Heart right ventricle (tissue), 16 donors: ENCODE data around the gene MMP24. TPM values are rescaled to one million over a fixed set of nuclear protein-coding genes. Genes with fewer than 3 reads are reported as not detected.
"Not testable (repeated sequence)": the region's sequence is repeated elsewhere in the genome, so short reads cannot be mapped to it uniquely, and the experiment has no call there.

Experiments used
- ATAC-seq, 8 donors: fragments of 200-7000 bp; cut with Tn5 transposase; one replicate each; pipeline ENCODE4 v1.9.1; 2020; ENCODE audit warnings: mild to moderate bottlenecking in 8 of 8, moderate library complexity in 8 of 8, moderate number of reproducible peaks in 1 of 8
- DNase-seq, 2 donors: peaks; one replicate each; pipeline ENCODE4 v3.0.0-alpha.2; 2020
- H3K27ac ChIP-seq, 10 donors: fragments of 200-600 bp; sonication (generic) in 2 of 10; one replicate each; pipeline versions ENCODE4 v1.5.0 to v1.8.0; 2020 to 2022; ENCODE audit warnings: mild to moderate bottlenecking in 3 of 10
- H3K27me3 ChIP-seq, 7 donors: fragments of 200-600 bp; one replicate each; pipeline ENCODE4 v1.8.0; 2021 to 2022; ENCODE audit warnings: mild to moderate bottlenecking in 2 of 7
- H3K36me3 ChIP-seq, 9 donors: fragments of 200-600 bp; sonication (generic) in 1 of 9; one replicate each; pipeline versions ENCODE4 v1.5.0 to v1.8.0; 2020 to 2022; ENCODE audit warnings: mild to moderate bottlenecking in 2 of 9
- H3K4me1 ChIP-seq, 9 donors: fragments of 200-600 bp; sonication (generic) in 1 of 9; one replicate each; pipeline versions ENCODE4 v1.5.0 to v1.8.0; 2020 to 2022; ENCODE audit warnings: mild to moderate bottlenecking in 4 of 9
- H3K4me3 ChIP-seq, 10 donors: fragments of 200-600 bp; sonication (generic) in 2 of 10; one replicate each; pipeline versions ENCODE4 v1.5.0 to v1.8.0; 2020 to 2022; ENCODE audit warnings: mild to moderate bottlenecking in 7 of 10, moderate library complexity in 2 of 10
- H3K9me3 ChIP-seq, 11 donors: fragments of 200-600 bp in 10 of 11; sonication (generic) in 2 of 11; one replicate each; pipeline versions ENCODE4 v1.5.0 to v1.8.0; 2013 to 2022; ENCODE audit warnings: mild to moderate bottlenecking in 2 of 11, control low read depth in 1 of 11, moderate library complexity in 1 of 11
- CTCF ChIP-seq, 9 donors: fragments of 200-600 bp; sonication (generic) in 2 of 9; IDR thresholded peaks; one replicate each; pipeline versions ENCODE4 v1.5.0 to v1.8.0; 2021 to 2022; ENCODE audit warnings: antibody characterized with exemption in 9 of 9, mild to moderate bottlenecking in 5 of 9, moderate library complexity in 1 of 9
- WGBS, 2 donors: extraction: QIAGEN DNeasy Blood & Tissue Kit; methylation state at CpG; one replicate each; pipeline ENCODE4 v1.1.7; 2013; ENCODE audit warnings: inconsistent platforms in 1 of 2; 5-methylcytosine and 5-hydroxymethylcytosine counted together
- intact Hi-C, 10 donors: fragments of 100-400 bp; cut with DNase I; formaldehyde crosslinking; loops; one replicate each; pipeline versions ENCODE4 v1.11.1 to v1.14.2; 2022
- long read RNA-seq, 3 donors: library from polyadenylated mRNA; unstranded; transcript quantifications; one replicate each; pipeline ENCODE4 v2.0.0, GENCODE V29; 2020 to 2021
- polyA plus RNA-seq, 2 donors: library from polyadenylated mRNA; stranded (reverse); fragments of 200-250 nt; gene quantifications; one replicate each; pipeline ENCODE4 v1.2.3, GENCODE V29; 2013
- total RNA-seq, 10 donors: library from RNA; stranded (reverse); fragmentation: NEBNext Ultra II Directional in 3 of 10; extraction: Animal tissue kit (Norgen Biotek cat#: 25700) in 3 of 10; gene quantifications; one replicate each; pipeline versions ENCODE4 v1.2.1 to v1.2.4, GENCODE V29; 2021 to 2023
- donor health status: Arrhythmogenic right ventricular cardiomyopathy.
- donor health status: ischemic (EF 13 %, LVEDD 7.1; RV severe dilation, severe dysfunction).
- donor health status: healthy with polysubstance abuse.
- donor health status: DM: no; HTN: yes; CAD: no.
- donor health status: DM: no; HTN: no; CAD: no.
- donor health status: ischemic (EF 25% LVEDD 6.9; RV normal size, moderate dysfunction).
- donor health status: ischemic (EF 25% LVEDD 5.7; RV mildly dilated, moderate dysfunction).
- donor health status: healthy.
- donor health status: DM: yes; HTN: yes; CAD: no.
- donor health status: Ischemic cardiomyopathy.
- donor health status: ischemic (EF 35%, LVEDD 5.7; RV mildly dilated, moderate dysfunction).
- donor health status: nonischemic (EF 11% LVEDD 7.7; RV severe dilation, severe dysfunction).
- donor health status: DM: yes; HTN: yes; CAD: no.
- donor health status: PGD.
- donor health status: ischemic (EF 29% LVEDD 5.4; RV normal size, mild dysfunction).
- donor health status: nonischemic (EF 23%, LVEDD 6.1; RV moderate dilation, normal function).

The MMP24 gene
- total RNA-seq = 1 to 10 TPM in 1 of 10 donors, under 1 TPM in 8, not detected in 1; 0.09 to 1.2 (median 0.35) TPM
- polyA plus RNA-seq = under 1 TPM; 0.09 to 0.22 TPM
- long read RNA-seq, donor 1, partial matches to known transcripts = 0 of 17 reads
- long read RNA-seq, donor 1, other reads (novel, unspliced or antisense) = 17 of 17 reads
- long read RNA-seq, donor 2, partial matches to known transcripts = 0 of 20 reads
- long read RNA-seq, donor 2, other reads (novel, unspliced or antisense) = 20 of 20 reads
- long read RNA-seq, donor 3, partial matches to known transcripts = 0 of 12 reads
- long read RNA-seq, donor 3, other reads (novel, unspliced or antisense) = 12 of 12 reads

GRCh38 chr20:35226126-35226883 lies at the start of gene MMP24:
MMP24 (plus strand) TSS chr20:35226690; CDS start chr20:35226739, 49 bp downstream.
- WGBS, 2 donors = 2% methylated on average over 34 to 63 of the region's 70 CpGs
- H3K4me1 ChIP-seq = peaks cover 0 to 13% (median 6%) of the 10 kb centered on the region in 9 donors
- intact Hi-C loops = no loop called here
- H3K36me3 ChIP-seq = peaks cover 0 to 9% (median 0%) of the 10 kb centered on the region in 9 donors
- no peaks in the 10 kb centered on the region for H3K9me3 ChIP-seq
- peak within 1 kb of the TSS in 6 of 10 donors; percentile 8 to 36 (median 20) for H3K4me3 ChIP-seq
- no peak within 1 kb of the TSS for H3K27ac ChIP-seq
- DNase-seq (no peak), ATAC-seq (no peak)
- peaks cover 0 to 37% (median 0%) of the 10 kb centered on the region in 7 donors for H3K27me3 ChIP-seq
- TF ChIP-seq CTCF (IDR thresholded peaks at IDR 0.05) = no peak

GRCh38 chr20:35179292-35180212 lies 46.9 kb upstream of the MMP24 start:
- peaks cover 0 to under 1% (median 0%) of the 10 kb centered on the region in 9 donors for H3K4me1 ChIP-seq
- H3K9me3 ChIP-seq = no peaks in the 10 kb centered on the region
- H3K27ac ChIP-seq = no peak overlapping the region
- H3K36me3 ChIP-seq = peaks cover 0 to 36% (median 0%) of the 10 kb centered on the region in 9 donors
- DNase-seq (no peak), ATAC-seq (no peak)
- intact Hi-C loops = no loop called here
- WGBS, 2 donors = 93% methylated on average over 11 of the region's 11 CpGs
- no peaks in the 10 kb centered on the region for H3K27me3 ChIP-seq
- TF ChIP-seq CTCF (IDR thresholded peaks at IDR 0.05) = no peak
- no peak overlapping the region for H3K4me3 ChIP-seq

DNA sequence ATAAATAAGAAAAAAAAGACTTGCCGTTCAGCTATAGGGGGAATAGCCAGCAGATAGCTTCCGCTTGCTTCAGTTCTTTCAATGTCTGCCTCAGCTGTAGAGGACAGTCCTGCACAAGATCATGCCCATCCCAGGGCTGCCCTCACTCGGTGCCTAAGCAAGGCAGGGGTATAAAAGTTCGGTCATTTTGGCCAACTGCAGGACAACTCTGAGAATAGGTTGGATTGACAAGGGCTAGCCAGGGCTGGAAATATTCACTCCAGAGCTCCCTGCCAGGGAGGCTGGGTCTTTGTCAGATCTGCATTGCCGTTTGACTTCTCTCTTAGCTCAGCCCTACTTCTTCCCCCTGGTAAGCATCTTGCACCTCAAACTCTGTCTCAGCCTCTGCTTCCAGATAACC lies 46.2 kb upstream of the MMP24 start:
- Histone ChIP-seq H3K36me3 (peaks cover 0 to 36% (median 0%) of the 10 kb centered on the region in 9 donors), H3K4me1 (no peaks in the 10 kb centered on the region), H3K27me3 (no peaks in the 10 kb centered on the region), H3K9me3 (no peaks in the 10 kb centered on the region), H3K4me3 (no peak overlapping the region), H3K27ac (no peak overlapping the region)
- WGBS, 2 donors = 86 to 88% methylated on average over 5 of the region's 5 CpGs
- DNase-seq = no peak
- ATAC-seq = no peak
- intact Hi-C loops = no loop called here
- no peak for TF ChIP-seq CTCF (IDR thresholded peaks at IDR 0.05)

- no peak overlapping the region for H3K27ac ChIP-seq
- ATAC-seq = no peak
- no peaks in the 10 kb centered on the region for H3K9me3 ChIP-seq
- no peak overlapping the region for H3K4me3 ChIP-seq
- H3K4me1 ChIP-seq = no peaks in the 10 kb centered on the region
- H3K27me3 ChIP-seq = no peaks in the 10 kb centered on the region
- DNase-seq = no peak
- intact Hi-C loops = no loop called here
- H3K36me3 ChIP-seq = peaks cover 0 to 26% (median 0%) of the 10 kb centered on the region in 9 donors
- TF ChIP-seq CTCF (IDR thresholded peaks at IDR 0.05) = no peak
These were observed 44.8 kb upstream of the MMP24 start for GRCh38 chr20:35181731-35182130.

- H3K36me3 ChIP-seq, H3K27ac ChIP-seq, H3K27me3 ChIP-seq, intact Hi-C loops, H3K4me3 ChIP-seq, DNase-seq, H3K9me3 ChIP-seq, ATAC-seq, H3K4me1 ChIP-seq: not testable (repeated sequence)
- 85 to 90% methylated on average over 10 of the region's 10 CpGs for WGBS, 2 donors
These were observed 39.7 kb upstream of the MMP24 start for GRCh38 chr20:35186691-35187289.
